UCSD-AML1 (cell line): ENCODE results near the gene MBP.
A peak's percentile ranks its signal among the peaks of the same experiment; 100 is the strongest.

ENCODE experiments used
- DNase-seq: peaks from one replicate; lab custom pipeline; 2025; ENCODE audit not compliant: unreplicated experiment; lab: John Stamatoyannopoulos, UW

MBP gene

DNA sequence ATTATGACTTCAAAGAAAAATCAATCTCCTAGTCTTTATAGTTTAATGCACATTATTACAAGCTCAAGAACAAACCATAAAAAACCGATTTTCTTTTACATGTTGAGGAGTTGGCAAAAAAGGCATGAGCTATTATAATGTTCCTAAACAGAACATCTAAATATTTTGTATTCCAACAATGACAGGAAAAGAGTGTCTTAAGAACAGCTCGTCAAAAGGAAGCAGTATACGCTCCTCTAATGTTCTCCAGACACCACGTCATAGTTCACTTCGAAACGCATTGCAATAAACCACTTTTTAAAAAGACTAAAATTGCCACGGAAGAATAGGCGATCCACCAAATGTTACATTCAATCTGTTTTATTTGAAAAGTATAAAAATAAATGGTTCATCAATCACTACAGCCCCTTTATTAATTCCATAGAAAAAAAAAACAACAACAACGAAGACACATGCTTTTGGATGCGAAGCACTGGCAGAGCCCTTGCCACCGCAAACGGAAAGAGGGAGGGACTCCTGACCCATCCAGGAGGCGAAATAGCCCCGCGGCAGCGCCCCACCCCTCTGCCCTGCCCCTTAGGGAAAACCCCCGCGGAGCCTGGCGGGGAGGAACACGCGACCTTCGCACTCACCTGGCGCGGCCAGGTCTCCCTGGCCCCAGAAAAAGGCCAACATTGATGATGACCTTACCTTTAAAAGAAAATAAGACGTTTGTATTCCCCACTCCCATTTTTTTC, 45.8 kb downstream of the MBP start:
- no peak for DNase-seq

DNA sequence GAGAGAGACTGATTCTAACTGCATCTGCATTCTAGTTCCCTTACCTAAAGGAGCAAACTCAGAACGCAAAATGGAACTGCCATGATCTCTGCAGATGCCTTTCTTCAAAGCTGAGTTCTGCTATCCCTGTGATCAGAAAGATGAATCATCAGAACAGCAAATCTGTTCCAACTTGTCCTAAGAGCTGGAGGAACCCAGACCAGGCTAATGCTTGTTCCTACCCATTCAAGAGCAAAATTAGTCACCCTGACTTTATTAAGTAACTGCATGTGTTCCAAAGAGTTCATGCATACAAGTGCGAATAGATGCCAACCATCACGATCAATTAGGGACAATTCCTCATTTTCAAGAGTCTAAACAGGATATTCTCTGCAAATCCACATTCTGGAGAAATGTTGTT, 46.5 kb downstream of the MBP start:
- DNase-seq = no peak

DNA sequence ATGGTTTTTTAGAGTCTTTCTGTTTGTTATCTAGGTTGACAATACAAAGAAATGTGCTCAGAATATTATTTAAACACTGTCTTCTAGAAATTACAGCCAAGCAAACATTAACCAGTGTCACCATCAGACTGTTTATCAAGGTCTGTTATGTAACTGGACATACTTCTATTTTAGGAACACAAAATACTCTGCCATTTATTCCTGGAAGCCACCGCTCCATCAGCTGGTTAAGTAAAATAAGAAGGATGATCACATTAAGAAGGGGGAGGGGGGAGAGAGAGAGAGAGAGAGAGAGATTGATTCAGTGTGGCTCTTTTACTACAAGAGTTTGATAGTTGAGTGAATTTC, 47.9 kb downstream of the MBP start:
- DNase-seq = no peak

DNA sequence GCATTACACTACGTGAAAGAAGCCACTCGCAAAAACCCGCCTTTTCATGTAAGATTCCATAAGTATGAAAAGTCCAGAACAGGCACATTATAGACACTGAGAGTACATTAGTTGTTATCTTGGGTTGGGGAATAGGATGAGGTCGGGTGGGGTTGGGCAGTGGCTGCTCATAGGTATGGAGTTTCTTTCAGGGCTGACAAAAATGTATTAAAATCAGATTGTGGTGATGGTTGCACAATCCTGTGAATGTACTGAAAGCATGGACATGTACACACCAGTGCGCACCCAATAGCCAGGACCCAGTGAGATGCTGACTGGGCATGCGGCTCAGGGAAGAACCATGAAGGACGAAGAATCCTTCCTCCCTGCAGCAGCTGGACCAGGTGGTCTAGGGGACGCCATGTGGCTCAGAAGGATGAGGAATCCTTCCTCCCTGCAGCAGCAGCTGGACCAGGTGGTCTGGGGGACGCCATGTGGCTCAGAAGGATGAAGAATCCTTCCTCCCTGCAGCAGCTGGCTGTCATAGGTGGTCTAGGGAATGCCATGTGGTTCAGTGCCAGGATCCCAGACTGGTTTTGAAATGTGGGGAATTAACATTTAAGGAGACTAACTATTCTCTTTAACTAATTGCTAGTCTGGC, 50.1 kb downstream of the MBP start:
- DNase-seq = no peak

DNA sequence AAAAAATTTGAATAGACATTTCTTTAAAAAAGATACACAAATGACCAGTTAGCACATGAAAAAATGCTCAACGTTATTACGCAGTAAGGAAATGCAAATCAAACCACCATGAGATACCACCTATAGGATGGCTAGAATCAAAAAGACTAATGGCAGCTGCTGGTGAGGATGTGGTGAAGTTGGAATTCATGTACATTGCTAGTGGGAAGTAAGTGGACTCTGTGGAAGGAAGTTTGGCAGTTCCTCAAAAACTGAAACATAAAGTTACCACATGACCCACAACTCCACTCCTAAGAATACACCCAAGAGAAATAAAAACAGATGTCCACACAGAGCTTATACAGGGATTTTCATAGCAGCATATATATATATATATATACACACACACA, 51.2 kb downstream of the MBP start:
- no peak for DNase-seq

DNA sequence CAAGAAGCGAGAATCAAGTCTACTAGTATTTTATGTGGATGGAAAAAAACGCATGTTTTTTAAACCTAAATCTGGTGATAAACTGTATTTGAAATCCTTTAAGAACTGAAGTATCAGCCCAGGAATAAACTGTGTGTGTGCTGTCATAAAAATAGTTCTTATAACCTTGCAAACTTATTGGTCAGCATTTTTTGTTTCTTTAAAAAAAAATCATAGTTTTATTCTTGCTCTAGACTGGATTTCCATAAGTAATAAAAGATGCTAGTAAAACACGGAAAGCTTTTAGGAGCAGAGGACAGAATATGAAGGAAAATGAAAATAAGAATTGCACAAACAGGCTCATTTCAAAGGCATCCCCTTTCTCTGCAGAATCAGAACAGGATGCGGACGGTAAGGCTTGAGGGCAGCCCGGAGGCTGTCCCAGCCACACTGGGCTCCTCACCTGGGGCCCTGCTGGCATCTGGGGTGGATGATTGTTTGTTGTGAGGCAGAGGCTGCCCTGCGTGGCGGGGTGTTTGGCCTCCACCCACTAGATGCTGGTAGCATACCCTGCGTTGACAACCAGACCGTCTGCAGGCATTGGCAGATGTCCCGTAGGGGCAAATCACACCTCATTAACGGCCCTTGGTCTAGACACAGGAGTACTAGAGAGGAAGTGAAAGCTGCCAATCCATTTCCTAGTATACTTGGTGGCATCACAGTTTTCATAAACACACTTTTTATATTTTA, 52.5 kb downstream of the MBP start:
- DNase-seq = no peak

DNA sequence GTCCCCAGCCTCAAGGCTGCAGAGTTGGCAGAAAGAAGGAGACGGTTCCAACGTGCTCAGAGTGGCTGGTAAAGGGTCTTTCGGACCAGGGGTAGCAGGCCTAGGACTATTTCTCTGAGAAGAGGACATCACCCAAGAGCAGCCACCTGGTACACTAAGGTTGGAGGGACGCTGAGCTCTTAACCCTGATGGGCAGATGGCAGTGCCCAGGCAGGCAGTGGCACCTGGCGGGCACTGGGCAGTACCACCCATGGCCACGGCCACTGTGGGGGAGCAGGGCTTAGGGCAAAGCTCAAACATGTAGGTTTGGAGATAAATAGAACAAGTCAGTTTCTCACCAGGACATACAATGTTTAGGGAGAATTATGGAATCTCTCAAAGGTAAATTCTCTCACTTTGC, 53.5 kb downstream of the MBP start:
- DNase-seq = no peak

DNA sequence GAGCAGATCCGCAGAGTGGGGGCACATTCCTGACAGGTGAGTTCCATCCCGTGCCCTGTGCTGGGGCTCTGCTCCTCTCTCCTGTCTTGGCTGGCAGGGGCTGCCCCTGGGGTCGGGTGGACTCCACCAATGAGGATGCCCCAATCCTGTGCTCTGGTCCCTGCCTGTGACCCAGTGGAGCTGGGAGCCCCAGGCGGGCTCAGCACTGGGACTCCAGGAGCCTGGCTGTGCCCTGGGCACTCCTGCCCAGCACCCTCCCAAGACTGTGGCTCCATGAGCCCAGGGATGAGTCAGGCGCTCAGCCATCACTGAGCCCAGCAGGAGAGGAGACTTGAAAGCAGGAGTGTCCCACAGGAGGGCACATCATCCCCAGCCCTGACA, 53.9 kb downstream of the MBP start:
- no peak for DNase-seq

DNA sequence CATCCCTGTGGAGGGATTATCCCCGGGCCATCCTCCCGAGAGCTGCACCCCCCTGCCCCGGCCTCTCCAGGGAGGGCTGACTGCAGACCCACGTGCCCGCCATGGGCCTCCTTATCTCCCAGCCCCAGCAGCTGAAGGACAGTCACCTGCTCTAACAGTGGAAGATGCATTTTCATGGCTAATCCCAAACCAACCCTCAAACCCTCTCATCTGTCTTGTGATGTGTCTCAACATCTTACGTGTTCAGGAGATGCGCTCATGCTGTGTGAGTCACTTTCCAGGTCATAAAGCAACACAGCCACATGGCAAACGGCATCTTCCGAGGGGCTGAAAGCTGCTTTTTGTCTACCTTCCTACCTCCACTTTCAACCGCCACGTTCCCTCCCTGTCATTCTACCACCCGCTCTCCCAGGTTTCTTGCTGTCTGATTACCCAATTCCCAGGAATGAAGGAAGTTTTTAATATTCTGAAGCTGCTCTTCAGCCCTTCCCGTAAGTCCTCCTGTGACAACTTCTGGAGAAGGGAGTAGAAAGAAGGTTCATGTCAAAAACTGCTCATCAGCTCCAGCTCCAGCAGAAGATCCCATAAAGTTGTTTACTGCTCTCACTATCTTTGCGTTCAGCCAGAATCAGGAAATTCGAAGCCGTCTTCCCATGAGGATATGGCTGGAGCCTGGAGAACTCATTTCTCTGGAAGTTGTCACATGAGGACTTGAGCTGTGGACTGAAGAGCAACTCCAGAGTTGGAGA, 54.5 kb downstream of the MBP start:
- DNase-seq = no peak

DNA sequence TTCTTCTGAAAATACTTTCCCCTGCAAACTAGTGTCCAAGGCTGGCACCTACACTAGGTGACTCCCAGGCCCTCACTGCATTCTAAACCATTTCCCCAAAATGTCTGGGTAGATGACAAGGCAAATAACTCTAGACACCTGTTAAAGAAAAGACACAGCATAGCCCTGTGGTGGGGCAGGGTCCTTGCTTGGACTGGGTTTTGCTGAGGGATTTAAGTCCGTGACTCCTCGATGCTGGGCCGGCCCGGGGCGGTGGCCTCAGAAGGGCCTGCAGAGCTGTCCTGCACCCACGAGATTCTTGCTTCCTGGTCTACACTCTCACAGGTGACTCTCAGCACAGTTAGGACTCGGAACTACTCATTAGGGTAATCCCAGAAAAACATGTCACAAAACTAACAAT, 55.2 kb downstream of the MBP start:
- no peak for DNase-seq

DNA sequence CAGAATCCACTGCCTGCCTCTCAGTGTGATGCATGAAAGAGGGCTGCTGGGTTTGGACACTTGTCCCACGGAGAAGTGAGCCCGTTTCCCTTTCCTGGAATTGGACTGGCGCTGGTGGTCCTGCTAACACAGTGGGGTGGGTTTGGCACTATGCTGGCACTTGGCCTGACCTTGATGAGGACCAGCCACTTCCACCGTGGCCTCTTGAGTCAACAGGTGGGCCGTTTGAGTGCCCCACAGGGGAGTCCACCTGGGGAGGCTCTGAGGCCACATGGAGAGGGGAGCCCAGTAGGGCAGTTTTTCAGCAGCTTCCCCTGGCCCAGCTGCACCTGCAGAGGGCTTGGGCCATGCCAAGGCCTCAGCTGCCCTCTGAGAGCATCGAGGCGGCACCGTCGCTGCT, 56.5 kb downstream of the MBP start:
- DNase-seq = no peak

DNA sequence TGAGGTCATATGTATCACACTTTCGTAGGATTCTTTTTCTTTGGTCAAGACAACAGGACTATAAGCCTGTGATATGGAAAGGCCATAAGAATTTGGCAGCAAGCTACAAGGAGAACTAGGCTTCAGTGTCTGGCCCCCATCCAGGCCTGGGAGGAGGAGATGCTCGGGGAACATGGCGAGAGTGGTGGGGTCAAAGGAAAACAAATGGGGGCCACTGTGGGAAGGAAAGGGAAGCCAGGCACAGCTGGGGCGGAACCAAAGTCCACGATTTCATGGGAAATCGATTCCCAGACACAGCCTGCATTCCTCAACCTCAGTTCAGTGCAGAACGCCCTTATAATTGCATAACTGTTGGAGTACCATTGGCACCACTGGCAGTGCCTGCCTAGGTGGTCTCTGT, 58.2 kb downstream of the MBP start:
- no peak for DNase-seq

DNA sequence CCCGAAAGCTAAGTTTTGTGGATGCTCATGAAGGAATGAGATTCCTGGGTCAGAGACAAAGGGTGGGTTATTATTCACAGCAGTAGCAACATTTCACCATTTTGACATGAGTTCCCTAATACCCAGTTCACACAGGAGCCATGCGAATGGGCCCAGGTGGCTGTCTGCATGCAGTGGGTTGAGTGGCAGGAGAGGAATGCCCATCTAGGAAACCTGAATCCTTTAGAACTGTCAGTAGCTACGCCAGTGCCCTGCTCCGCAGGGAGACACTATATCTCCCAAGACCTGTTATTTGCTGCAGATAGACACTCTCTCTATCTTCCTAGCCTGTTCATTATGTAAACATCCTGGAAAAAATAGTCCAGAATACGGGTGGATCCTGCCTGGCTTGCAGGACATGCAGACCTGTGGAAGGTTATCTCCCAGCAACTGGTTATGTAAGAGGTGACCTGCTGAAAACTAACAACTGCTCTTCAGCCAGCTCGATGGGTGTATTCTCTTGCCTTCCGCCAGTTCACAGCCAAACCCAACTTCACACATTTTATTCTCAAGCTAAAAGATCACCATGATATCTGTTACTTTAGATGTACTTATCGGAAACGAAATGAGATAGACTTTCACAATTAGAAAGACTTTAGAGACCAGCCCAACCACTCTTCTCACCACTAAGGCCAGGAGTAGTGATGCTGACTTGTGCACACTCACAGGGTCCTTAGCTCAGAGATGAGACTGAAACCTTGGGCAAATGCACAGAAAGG, 59.1 kb downstream of the MBP start:
- no peak for DNase-seq

DNA sequence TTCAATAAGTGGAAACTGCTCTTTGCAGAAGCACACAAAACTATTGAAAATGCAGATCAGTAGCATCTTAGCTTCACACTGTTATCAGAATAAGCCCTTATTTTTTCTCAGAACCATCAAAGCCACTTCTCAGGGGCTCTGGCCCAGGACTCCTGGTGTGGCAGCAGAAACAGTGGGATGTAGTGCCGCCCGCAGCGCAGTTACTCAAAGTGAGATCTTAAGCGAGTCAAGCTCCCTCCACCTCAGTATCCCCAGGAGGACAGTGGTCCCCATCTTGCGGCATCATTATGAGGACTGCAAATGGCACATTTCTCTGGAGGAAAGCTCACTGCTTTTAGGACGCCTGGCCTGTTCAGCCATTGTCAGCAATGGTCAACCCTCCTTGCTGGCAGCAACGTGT, 60.0 kb downstream of the MBP start:
- DNase-seq = no peak

DNA sequence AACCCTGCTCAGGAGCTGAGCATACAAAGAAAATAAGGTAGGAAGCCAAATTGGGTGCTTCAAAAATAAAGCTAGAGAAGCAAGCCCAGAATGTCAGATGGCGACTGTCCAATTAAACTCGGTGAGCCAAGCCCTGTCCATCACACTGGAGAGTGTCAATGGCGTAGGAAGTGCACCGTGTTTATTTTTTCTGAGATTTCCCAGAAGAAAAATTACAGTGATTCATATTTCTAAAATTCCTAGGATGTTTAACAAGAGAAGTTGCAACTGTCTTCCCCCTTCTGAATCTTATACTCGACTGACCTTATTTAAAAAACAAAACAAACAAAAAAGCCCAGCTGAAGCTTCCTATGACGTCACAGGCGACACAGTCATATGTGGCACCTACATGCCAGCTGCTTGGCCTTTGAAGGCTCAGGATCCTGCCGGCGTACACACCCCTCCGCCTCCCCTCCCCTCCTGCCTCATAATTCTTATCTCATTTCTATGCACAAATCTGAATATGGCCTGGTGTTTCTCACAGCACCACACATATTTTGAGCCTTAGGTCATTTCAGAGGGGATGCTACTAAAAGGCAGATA, 60.8 kb downstream of the MBP start:
- DNase-seq = no peak

DNA sequence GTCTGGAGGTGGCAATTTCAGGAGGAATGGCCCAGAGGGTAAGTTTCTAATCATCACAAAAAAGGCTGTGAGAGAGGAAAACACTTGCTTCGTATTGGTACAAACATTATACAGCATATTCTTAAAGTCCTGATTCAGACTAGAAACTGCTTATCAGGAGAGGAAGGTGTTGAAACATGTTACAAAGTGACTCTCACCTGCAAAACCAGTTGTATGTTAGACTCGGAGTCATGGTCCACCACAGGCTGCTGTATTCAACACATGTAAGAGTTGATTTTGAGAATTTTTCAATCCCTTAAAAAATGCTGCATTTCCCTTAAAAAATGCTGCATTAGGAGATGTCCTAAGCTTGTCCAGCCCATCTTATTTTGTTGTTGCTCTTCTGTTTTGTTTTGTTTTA, 61.5 kb downstream of the MBP start:
- no peak for DNase-seq

DNA sequence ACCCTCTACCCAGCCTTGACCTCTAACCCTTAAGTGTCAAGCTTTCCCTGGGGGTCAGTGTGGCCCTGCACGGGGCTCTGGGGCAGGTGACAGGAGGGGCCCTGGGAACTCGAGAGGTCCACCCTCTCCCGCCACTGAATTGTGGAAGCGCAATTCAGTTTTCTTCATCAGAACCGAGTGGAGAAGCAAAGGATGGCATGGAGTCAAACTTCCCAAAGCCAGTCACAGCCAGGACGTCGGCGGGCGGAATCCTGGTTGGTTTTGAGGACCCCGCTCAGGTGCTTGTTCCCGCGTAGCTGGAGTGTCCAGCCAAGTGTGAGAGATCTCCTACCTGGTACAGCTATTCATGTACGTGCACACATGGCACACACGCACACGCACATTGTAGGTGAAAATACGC, 62.0 kb downstream of the MBP start:
- DNase-seq = no peak

DNA sequence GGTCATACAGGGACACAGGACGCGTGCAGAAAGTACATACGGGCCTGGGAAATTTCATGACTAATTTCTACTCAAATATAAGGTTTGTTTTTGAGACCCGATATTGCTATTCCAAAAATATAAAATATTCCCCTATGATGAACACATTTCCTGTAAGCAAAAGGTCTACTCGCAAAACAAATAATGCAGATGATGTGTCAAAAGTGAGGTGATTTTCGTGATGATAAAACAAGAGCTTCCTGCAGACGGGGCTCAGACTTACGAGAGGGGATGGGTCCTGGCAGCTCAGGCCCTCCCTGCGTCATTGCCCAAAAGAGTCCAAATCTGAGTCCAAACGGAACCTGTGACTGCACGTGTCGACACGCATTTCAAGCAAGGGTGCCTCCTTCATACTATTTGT, 62.7 kb downstream of the MBP start:
- DNase-seq = no peak

DNA sequence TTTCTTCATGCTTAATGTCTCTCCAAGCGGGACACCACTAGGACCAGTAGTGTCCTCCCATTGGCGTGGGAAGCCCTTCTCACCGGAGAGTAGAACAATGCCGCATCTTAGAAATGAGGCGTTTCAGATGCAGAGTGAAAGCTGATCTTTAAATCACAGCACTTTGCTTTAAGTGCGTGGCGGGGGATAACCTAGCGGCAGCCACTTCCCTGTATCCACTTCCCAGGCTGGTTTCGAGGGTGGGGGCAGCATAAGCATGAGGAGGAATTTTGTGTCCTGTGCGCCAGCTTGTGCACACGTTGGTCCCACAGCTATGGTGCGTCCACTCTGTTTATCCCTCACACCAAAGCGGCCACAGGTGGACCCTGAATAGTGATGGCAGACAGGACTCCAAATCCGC, 63.1 kb downstream of the MBP start:
- DNase-seq = no peak

DNA sequence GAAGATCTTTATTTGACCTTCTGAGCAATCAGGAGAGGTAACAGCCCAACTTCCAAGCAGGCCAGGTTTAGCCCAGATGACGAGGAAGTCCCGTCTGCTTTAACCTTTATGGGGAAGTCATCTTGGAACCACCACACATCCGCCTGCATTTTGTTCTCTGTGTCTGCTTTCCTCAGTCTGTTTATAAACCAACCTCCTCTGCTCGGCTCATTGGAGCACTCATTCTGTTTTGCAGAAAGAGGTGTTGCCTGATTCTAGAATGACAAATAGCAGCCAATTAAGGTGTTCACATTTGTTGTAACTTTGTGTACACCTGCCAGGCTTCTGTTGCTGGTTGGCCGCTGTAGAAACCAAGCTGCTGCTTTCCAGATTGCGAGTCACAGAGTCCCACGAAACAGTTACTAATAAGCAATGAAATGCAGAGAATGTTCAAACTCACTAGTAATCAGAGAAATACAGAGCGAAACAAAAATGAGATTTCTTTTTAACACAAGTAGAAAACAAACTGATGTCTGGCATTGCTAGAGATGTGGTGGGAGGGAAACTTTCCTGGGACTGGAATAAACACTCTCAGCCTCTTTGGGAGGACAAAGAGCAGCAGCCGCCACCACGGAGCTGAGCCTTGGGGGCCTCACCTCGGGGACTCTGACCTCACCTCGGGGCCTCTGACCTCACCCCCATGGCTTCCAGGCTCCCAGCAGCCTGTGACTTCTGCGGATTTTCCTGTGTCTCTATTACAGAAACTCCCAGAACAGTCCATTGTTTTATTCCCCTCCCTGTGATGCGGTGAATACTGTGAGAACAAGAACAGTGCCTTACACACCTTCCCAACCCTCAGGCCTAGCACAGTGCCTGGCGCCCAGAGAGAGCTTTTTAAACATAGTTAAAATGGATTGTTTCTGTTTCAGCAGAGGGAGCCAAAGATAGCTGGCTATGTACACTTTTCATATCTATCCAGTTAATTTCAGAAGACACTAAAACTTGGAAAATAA, 64.0 kb downstream of the MBP start:
- peak; percentile 48 for DNase-seq
